AG09319 (cell line): Measurements from ENCODE around the gene FGD3.
"Not testable (repeated sequence)": the region's sequence is repeated elsewhere in the genome, so short reads cannot be mapped to it uniquely, and the experiment has no call there.

Experiments used
- DNase-seq: peaks from one replicate; pipeline ENCODE4 v3.0.0-alpha.2; 2010; ENCODE audit warnings: low read depth; ENCODE audit errors: extremely low read depth
- CTCF ChIP-seq: IDR thresholded peaks from 2 replicates; pipeline ENCODE4 v1.5.1; 2011; ENCODE audit warnings: low read depth, mild to moderate bottlenecking, inconsistent platforms, low read length, moderate library complexity

The FGD3 gene

DNA sequence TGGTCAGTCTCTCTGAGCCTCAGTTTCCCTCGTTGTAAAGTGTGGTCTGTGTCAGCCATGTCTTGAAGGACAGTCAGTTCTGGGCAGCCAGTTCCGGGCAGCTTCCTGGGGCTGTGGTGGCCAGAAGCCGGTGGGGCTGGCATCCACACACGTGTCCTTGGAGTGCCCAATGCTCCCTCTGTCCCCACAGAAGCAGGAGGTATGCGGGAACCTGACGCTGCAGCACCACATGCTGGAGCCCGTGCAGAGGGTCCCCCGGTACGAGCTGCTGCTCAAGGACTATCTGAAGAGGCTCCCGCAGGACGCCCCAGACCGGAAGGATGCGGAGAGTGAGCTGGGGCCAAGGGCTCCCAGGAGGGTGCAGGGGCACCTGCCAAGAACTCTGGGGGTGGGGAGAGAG is 62.7 kb downstream of the FGD3 start:
- no peak for TF ChIP-seq CTCF
- no peak for DNase-seq

DNA sequence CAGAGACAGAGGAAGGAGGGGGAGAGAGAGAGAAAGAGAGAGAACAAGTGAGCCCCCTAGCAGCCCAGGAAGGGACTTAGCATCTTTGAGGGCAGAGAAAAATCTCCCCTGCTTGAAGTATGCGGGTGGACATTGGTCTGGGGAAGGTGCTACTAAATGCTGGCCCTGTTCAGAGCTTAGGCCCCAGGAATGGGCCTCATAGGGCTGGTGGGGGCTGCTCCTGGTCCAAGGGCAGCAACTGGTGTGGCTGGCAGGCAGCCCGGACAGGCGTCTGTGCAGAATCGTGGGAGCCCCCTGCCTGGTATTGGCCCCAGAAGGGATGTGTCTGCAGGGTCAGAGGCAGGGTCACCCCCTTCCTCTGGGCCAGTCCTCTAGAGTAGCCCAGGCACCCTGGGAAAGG is 63.4 kb downstream of the FGD3 start:
- DNase-seq, result no peak
- no peak for TF ChIP-seq CTCF

DNA sequence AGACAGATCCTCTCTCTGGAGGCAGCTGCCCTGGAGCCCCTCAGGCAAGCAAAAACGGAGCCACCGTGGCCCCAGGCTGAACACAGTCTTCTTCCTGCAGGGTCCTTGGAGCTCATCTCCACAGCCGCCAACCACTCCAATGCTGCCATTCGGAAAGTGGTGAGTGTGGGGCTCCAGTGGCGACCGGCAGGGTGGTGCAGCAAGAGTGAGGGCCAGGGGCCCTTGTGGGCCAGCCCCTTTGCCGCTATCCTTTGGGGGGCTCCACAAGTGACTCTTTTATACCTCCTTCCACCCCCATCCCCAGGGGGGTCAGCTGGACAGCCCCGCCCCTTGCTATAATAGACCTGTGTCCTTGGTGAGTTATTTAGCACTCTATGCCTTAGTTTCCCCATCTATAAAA is 63.8 kb downstream of the FGD3 start:
- TF ChIP-seq CTCF, result no peak
- DNase-seq, result no peak

DNA sequence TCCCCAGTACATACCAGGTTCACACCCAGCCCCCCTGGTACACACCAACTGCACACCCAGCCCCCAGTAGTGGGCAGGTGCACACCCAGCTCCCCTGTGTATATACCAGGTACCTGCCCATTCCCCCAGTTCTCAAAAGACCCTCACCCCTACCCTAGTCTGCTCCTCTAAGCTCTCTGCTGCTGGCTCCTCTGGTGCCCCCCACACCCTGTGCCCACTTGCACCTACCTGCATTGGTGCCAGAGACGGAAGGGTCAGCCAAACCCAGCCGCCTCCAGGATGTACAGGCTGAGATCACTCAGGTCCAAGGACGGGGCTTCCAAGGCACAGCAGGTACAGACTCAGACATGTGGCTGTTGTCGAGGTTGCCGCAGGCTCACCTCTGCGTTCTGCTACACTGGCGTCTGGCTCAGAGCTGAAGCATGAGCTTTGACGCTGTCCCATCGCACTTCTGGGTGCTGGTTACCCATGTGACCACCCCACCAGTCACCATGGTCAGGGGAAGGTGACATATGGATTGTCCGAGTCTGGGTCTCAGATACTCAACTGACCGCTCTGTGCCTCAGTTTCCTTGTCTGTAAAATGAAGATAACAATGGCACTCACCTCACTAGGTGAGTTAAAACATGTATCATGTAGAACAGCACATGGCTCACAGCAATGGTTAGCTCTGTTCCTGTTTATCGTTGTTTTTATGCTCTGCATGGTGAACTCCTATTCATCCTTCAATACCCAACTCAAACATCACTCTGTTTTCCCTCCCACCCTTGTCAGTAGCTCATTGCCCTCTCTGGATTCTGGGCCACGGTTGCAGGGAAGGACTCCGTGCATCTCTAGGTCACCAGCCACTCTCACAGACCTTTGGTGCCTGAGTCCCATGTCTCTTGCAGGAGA is 65.9 kb downstream of the FGD3 start:
- TF ChIP-seq CTCF, result no peak

GRCh38 chr9:93013856-93014582 is 66.7 kb downstream of the FGD3 start:
- no peak for DNase-seq
- TF ChIP-seq CTCF, result no peak

More for the DNA sequence above, 65.9 kb downstream of the FGD3 start:
- DNase-seq, result no peak

DNA sequence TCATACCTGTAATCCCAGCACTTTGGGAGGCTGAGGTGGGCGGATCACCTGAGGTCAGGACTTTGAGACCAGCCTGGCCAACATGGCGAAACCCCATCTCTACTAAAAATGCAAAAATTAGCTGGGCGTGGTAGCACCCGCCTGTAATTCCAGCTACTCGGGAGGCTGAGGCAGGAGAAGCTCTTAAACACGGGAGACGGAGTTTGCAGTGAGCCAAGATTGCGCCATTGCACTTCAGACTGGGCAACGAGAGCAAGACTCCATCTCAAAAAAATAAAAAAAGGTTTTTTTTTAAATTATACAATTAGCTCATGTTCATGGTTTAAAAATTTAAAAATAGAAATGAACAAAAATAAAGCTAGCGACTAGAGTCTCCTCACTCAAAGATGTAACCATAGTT is 67.9 kb downstream of the FGD3 start:
- not testable (repeated sequence) for DNase-seq

DNA sequence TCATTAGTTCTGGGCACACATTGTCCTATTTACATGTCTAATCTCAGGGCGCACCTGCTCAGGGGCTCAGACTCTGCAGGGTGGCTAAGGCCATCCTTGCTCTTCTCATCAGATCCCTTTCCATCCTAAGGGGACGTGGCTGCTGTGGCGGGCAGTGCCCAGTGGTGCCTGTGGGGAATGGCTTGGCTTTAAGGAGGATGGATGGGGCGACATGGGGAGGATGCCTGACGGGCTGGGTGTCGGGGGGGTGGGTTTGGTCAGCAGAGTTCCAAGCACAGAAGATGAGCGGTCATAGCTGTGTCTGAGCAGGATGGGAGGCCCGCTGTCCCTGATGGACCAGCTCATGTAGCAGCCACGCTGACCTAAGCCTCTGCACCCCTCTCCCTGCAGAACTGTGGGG is 70.3 kb downstream of the FGD3 start:
- no peak for DNase-seq
- no peak for TF ChIP-seq CTCF
